ENCODE data around the gene LRBA. TPM values are rescaled to one million over a fixed set of nuclear protein-coding genes. Genes with fewer than 3 reads are reported as not detected.

Gene LRBA
- total RNA-seq, 1 experiment from 2014 or later: 69.1 TPM

DNA sequence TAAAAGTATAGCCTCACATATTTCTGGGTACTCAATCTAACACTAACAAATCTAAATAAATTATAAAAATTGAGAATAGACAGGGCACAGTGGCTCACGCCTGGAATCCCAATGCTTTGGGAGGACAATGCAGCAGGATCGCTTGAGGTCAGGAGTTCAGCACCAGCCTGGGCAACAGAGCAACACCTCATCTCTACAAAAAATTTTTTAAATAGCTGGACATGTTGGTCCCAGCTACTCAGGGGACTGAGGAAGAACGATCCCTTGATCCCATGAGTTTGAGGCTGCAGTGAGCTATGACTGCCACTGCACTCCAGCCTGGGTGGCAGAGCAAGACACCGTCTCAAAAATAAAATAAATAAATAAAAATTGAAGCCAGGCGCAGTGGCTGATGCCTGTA, 192.7 kb downstream of the LRBA start:
- Mint-ChIP-seq H3K36me3 (peaks cover 21% of the 10 kb centered on the region), H3K4me1 (peaks cover 7% of the 10 kb centered on the region), H3K4me3 (no peak overlapping the region), H3K27ac (no peak overlapping the region), H3K9me3 (no peaks in the 10 kb centered on the region), H3K27me3 (ENCODE audit: low read depth) (no peaks in the 10 kb centered on the region)
- ChIA-PET POLR2A (no interaction called here), CTCF (no interaction called here)
- DNase-seq (ENCODE audit: low spot score) (no peak), ATAC-seq (no peak)
- TF ChIP-seq SOX15 (CRISPR knock-in tag; IDR thresholded peaks at IDR 0.05): no peak
- TF ChIP-seq, protein P1, sequence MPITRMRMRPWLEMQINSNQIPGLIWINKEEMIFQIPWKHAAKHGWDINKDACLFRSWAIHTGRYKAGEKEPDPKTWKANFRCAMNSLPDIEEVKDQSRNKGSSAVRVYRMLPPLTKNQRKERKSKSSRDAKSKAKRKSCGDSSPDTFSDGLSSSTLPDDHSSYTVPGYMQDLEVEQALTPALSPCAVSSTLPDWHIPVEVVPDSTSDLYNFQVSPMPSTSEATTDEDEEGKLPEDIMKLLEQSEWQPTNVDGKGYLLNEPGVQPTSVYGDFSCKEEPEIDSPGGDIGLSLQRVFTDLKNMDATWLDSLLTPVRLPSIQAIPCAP (CRISPR knock-in tag; IDR thresholded peaks at IDR 0.05): no peak
- TF ChIP-seq, protein P2, sequence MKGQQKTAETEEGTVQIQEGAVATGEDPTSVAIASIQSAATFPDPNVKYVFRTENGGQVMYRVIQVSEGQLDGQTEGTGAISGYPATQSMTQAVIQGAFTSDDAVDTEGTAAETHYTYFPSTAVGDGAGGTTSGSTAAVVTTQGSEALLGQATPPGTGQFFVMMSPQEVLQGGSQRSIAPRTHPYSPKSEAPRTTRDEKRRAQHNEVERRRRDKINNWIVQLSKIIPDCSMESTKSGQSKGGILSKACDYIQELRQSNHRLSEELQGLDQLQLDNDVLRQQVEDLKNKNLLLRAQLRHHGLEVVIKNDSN (CRISPR knock-in tag; IDR thresholded peaks at IDR 0.05): no peak
- no peak for TF ChIP-seq ZNF138 (CRISPR knock-in tag; conservative IDR thresholded peaks at IDR 0.05)
- TF ChIP-seq ZNF396 (CRISPR knock-in tag; IDR thresholded peaks at IDR 0.05; ENCODE audit: borderline replicate concordance): no peak
- TF ChIP-seq, protein P3, sequence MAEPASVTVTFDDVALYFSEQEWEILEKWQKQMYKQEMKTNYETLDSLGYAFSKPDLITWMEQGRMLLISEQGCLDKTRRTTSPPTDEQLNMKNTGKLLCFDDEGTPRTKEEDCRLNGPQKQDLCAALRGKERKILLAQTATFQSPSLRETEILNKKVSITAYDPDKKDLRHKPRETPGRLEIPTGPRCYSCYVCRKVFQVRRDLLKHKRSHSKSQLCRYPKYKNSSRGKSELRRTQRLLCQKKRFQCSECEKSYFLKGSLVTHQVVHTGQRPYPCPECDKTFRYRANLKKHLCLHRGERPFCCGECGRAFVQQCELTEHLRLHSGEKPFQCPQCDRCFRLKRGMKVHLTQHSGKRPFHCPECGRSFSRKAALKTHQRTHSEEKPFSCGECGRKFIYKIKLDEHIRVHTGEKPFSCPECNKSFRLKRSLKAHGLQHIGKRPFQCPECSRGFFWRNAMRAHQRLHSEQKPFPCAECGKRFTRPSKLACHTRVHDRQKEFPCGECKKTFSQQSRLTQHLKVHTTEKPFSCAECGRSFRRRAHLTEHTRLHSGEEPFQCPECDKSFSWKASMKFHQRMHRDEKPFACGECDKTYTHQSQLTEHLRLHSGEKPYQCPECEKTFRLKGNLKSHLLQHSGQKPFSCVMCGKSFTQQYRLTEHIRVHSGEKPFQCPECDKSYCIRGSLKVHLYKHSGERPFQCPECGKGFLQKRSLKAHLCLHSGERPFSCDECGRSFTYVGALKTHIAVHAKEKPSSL (CRISPR knock-in tag; conservative IDR thresholded peaks at IDR 0.05): no peak
- TF ChIP-seq, protein P4, sequence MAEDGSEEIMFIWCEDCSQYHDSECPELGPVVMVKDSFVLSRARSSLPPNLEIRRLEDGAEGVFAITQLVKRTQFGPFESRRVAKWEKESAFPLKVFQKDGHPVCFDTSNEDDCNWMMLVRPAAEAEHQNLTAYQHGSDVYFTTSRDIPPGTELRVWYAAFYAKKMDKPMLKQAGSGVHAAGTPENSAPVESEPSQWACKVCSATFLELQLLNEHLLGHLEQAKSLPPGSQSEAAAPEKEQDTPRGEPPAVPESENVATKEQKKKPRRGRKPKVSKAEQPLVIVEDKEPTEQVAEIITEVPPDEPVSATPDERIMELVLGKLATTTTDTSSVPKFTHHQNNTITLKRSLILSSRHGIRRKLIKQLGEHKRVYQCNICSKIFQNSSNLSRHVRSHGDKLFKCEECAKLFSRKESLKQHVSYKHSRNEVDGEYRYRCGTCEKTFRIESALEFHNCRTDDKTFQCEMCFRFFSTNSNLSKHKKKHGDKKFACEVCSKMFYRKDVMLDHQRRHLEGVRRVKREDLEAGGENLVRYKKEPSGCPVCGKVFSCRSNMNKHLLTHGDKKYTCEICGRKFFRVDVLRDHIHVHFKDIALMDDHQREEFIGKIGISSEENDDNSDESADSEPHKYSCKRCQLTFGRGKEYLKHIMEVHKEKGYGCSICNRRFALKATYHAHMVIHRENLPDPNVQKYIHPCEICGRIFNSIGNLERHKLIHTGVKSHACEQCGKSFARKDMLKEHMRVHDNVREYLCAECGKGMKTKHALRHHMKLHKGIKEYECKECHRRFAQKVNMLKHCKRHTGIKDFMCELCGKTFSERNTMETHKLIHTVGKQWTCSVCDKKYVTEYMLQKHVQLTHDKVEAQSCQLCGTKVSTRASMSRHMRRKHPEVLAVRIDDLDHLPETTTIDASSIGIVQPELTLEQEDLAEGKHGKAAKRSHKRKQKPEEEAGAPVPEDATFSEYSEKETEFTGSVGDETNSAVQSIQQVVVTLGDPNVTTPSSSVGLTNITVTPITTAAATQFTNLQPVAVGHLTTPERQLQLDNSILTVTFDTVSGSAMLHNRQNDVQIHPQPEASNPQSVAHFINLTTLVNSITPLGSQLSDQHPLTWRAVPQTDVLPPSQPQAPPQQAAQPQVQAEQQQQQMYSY (CRISPR knock-in tag; IDR thresholded peaks at IDR 0.05): no peak
- no peak for TF ChIP-seq TCF7 (CRISPR knock-in tag; IDR thresholded peaks at IDR 0.05; ENCODE audit: low read depth)
- TF ChIP-seq CBFB (CRISPR knock-in tag; IDR thresholded peaks at IDR 0.05; ENCODE audit: low read depth): no peak
- no peak for TF ChIP-seq RELA (CRISPR knock-in tag; IDR thresholded peaks at IDR 0.05; ENCODE audit: borderline replicate concordance)
- no peak for TF ChIP-seq GTF2I (CRISPR knock-in tag; conservative IDR thresholded peaks at IDR 0.05)
- TF ChIP-seq MXD4 (CRISPR knock-in tag; IDR thresholded peaks at IDR 0.05; ENCODE audit: borderline replicate concordance): no peak
- TF ChIP-seq, protein P5, sequence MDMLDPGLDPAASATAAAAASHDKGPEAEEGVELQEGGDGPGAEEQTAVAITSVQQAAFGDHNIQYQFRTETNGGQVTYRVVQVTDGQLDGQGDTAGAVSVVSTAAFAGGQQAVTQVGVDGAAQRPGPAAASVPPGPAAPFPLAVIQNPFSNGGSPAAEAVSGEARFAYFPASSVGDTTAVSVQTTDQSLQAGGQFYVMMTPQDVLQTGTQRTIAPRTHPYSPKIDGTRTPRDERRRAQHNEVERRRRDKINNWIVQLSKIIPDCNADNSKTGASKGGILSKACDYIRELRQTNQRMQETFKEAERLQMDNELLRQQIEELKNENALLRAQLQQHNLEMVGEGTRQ (CRISPR knock-in tag; IDR thresholded peaks at IDR 0.05): no peak
- no peak for TF ChIP-seq ZNF671 (CRISPR knock-in tag; IDR thresholded peaks at IDR 0.05)
- no peak for TF ChIP-seq FOXJ3 (CRISPR knock-in tag; IDR thresholded peaks at IDR 0.05; ENCODE audit: borderline replicate concordance)
- TF ChIP-seq, protein P6, sequence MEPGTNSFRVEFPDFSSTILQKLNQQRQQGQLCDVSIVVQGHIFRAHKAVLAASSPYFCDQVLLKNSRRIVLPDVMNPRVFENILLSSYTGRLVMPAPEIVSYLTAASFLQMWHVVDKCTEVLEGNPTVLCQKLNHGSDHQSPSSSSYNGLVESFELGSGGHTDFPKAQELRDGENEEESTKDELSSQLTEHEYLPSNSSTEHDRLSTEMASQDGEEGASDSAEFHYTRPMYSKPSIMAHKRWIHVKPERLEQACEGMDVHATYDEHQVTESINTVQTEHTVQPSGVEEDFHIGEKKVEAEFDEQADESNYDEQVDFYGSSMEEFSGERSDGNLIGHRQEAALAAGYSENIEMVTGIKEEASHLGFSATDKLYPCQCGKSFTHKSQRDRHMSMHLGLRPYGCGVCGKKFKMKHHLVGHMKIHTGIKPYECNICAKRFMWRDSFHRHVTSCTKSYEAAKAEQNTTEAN (CRISPR knock-in tag; IDR thresholded peaks at IDR 0.05): no peak
- TF ChIP-seq, protein P7, sequence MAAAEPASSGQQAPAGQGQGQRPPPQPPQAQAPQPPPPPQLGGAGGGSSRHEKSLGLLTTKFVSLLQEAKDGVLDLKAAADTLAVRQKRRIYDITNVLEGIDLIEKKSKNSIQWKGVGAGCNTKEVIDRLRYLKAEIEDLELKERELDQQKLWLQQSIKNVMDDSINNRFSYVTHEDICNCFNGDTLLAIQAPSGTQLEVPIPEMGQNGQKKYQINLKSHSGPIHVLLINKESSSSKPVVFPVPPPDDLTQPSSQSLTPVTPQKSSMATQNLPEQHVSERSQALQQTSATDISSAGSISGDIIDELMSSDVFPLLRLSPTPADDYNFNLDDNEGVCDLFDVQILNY (CRISPR knock-in tag; IDR thresholded peaks at IDR 0.05): no peak
